Activated effector memory CD4-positive, alpha-beta T cell treated with anti-CD3 and anti-CD28 coated beads, Interleukin-2, amount 50 U/mL, for 16 hours (primary cell): Measurements from ENCODE around the gene MDM2.
"Not testable (repeated sequence)": the region's sequence is repeated elsewhere in the genome, so short reads cannot be mapped to it uniquely, and the experiment has no call there.

Source experiments
- DNase-seq: peaks from one replicate; pipeline ENCODE4 v3.0.0-alpha.2; 2020

The MDM2 gene

GRCh38 chr12:68828672-68829068 lies 20.7 kb downstream of the MDM2 start:
- no peak for DNase-seq

DNA sequence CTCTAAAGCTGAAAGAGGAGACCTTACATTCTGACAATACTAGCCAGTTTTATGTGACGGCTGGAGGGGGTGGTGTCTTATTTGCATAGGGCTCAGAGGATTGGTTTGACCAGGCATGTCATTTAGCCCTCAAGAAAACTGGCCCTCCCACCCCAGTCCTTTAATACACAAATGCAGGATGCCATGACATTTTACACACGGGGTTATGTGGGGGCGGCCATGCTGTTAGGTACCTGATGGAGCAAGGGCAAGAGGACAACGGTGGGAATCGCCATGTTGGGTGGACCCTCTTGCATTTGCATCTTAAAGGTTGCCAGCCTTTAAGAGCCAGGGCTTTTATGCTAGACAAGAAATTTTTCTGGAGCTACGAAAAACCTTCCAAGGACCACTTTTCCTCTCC lies 23.3 kb downstream of the MDM2 start:
- DNase-seq = no peak

DNA sequence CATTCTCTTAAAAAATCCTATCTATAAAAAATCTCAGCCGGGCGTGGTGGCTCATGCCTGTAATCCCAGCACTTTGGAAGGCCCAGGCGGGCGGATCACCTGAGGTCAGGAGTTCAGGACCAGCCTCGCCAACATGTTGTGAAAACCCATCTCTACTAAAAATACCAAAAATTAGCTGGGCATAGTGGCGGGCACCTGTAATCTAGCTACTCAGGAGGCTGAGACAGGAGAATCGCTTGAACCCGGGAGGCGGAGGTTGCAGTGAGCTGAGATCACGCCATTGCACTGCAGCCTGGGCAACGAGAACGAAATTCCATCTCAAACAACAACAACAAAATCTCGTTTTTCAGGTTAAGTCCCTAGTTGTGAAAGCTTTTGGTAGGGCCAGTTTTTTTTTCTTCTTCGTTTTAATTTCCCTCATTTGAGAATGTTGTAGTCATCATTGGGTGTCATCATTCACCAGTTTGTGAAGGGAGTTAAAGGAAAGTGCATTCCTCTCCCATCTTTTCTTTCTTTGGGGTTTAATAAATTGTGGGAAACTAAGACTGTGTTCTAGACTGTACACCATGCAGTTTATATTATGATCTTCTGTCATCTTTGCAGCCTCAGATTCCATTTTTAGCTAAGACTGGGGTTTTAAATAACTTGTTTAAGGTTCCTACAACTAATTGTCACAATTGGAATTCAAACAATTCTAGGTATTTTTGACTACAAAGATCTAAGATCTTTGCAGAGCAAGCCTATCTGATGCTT lies 23.9 kb downstream of the MDM2 start:
- DNase-seq = no peak

- no peak for DNase-seq
These were observed 24.5 kb downstream of the MDM2 start for GRCh38 chr12:68832504-68832867.

- DNase-seq = no peak
These were observed 25.5 kb downstream of the MDM2 start for GRCh38 chr12:68833508-68833907.

DNA sequence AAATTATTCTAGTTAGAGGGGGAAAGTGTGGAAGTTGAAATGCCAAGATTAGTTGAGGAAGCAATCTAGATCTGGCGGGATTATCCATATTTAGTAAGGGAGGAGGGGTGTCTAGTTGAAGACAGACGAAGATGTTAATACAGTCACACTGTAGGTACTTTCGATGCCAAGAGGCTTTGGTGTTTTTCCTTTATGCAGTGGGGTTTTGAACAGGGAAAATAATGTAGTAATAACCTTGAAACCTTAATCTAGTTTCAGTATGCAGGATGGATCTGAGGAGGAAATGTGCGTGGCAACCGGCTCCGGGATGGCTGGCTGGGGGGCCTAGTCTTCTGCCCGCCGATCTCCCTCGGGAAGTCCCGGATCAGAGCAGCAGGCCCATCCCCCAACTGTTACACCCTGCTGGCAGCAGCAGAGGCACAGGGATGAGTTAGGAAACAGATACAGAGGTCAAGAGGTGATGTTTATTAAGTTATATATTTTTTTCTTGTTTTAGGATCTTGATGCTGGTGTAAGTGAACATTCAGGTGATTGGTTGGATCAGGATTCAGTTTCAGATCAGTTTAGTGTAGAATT lies 27.4 kb downstream of the MDM2 start:
- no peak for DNase-seq

DNA sequence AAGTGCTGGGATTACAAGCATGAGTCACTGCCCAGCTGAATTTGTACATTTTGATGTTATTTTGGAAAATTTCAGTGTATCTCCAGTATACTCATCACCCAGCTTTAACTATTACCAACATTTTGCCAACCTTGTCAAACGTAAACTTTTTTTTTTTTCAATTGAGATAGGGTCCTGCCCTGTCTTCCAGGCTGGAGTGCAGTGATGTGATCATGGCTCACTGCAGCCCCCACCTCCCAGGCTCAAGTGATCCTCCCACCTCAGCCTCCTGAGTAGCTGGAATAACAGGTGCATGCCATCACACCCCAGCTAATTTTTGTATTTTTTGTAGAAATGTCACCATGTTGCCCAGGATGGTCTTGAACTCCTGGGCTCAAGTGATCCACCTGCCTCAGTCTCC lies 29.2 kb downstream of the MDM2 start:
- DNase-seq = no peak

DNA sequence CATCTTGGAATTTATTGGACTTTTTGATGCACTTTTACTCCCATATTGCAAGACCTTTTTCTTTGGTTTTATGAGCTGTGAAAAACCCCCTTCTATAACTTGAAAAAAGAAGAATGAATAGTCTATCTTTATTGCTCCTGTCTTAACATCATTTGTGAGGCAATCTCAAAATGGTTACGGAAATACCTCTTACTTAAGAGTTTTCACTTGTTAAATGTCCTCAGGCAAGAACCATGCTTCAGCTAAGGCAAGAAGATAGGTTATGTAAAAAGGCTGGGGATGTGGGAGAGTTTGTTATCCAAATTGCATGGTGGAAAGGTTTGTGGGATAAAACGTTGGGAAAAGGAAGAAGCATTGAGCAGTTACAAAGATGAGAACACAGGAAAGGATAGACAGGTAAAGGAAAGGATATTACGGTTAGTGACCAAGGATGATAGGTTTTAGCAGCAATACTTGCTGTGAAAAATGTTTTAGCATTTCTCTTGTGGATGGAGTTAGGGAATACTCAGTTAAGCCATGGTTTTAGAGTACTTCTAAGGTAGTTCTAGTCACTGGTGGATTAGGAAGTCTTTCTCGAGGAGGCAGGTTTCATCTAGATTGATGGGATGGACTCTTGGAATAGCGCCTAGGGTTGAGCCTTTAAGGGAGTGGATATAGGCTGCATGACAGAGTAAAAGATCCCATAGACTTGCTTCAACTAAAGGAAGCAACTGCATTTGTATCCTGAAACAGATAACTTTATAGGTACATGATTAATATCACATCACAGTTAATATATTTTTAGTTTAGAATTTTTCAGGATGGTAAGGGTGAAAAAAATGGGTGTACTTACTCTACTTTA lies 30.3 kb downstream of the MDM2 start:
- DNase-seq = no peak

GRCh38 chr12:68839183-68840147 lies 31.5 kb downstream of the MDM2 start:
- DNase-seq = no peak

DNA sequence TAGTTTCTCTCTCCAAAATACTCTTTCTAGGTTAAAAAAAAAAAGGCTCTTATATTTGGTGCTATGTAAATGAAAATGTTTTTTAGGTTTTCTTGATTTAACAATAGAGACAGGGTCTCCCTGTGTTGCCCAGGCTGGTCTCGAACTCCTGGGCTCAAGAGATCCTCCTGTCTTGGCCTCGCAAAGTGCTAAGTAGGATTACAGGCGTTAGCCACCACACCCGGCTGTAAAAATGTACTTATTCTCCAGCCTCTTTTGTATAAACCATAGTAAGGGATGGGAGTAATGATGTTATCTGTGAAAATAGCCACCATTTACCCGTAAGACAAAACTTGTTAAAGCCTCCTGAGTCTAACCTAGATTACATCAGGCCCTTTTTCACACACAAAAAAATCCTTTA lies 33.2 kb downstream of the MDM2 start:
- DNase-seq = not testable (repeated sequence)

DNA sequence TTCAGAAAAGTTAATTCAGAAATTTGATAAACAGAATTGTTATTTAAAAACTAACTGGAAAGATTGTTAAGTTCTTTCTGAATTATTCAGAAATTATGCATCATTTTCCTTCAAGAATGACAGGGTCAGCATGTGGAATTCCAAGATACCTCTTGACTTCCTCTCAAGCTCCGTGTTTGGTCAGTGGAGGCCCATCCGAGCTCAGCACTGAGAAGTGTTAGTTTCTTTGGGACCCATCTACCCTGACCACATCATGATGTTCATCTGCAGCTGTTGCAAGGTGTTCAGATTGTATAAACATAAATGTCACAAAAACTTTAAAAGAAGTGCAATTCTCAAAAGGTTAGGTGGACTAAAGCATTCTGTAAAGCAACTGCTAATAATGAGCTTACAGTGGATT lies 33.7 kb downstream of the MDM2 start:
- no peak for DNase-seq

GRCh38 chr12:68842123-68842522 lies 34.1 kb downstream of the MDM2 start:
- DNase-seq = no peak

DNA sequence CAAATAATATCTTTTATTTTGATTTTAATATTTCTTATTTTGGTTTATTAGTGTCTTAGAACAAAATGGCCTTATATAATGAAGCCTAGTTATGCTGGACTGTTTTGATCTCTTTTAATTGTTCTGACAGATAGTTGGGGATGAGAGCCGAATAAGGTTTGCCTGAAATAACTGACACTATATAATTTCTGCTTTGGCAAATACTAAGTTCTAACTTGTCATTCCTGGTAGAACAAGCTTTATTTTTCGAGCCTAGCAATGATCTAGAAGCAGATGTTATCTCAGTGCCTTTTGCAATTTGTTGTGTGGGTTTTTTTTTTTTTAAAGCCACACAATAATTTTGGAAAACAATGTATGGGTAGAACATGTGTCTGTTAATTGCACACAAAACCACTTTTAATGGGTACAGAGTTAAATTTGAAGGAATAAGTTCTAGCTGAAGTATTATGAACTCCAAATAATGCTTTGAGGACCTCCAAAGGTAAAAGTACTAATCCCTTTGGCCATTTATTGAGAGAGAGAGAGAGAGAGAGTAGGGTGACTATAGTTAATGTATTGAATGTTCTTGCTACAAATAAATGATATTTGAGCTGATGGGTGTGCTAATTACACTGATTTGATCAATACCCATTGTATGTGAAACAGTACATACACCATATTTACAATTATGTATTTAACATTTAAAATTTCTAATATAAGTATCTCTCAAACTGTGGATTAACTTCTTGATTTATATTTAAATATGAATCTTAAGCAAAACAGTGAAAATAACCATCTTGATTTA lies 35.0 kb downstream of the MDM2 start:
- no peak for DNase-seq

DNA sequence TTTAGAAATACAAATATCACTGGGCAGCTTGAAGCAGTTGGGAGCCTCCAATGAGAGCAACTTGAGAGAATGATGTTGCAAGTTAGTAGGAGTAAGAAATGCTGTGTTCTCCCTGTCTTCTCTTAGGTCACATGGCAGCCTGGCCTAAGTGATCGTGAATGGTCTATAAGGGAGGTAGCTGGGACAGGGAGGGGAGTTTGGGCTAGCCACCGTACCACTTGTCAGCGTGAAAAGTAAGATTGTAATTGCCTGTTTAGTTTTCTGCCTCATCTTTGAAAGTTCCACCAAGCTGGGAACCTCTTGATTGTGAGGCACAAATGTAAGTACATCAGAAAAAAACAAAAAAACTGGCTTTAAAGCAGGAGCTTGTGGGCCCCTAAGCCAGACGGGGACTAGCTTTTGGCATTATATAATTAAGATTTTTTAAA lies 36.4 kb downstream of the MDM2 start:
- no peak for DNase-seq

DNA sequence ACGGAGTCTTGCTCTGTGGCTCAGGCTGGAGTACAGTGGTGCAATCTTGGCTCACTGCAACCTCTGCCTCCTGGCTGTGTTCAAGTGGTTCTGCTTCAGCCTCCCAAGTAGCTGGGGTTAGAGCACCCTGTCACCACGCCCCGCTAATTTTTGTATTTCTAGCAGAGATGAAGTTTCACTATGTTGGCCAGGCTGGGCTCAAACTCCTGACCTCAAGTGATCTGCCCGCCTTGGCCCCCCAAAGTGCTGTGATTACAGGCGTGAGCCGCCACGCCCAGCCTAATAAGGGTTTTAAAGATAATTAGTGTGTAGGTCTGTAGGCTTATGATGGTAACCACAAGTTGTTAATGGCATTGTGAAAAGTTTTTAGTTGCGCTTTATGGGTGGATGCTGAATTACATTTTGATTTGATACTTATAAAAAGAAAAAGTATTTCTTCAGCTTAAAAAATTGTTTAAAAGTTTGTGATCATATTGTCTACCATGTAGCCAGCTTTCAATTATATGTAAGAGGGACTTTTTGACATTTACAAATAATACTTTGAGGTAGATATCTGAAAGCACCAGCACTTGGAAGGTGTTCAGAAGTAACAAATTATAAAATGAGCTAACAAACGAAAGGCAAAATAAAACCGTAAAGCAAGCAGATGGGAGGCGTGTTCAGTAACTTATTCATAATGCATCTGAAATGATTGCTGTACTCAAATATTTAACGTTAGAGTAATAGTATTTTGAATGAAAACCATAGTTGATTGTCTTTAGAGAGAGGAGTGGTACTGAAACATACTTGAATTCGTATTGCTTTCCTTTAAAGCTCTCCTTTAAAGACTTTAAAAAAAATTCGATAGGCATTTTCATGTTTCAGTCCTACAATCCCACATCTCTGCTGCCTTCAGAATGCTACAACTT lies 37.1 kb downstream of the MDM2 start:
- DNase-seq = no peak

- no peak for DNase-seq
These were observed 38.8 kb downstream of the MDM2 start for GRCh38 chr12:68846811-68847210.

- DNase-seq = no peak
These were observed 42.4 kb downstream of the MDM2 start for GRCh38 chr12:68850390-68850789.

- no peak for DNase-seq
These were observed 43.8 kb downstream of the MDM2 start for GRCh38 chr12:68851592-68852306.

DNA sequence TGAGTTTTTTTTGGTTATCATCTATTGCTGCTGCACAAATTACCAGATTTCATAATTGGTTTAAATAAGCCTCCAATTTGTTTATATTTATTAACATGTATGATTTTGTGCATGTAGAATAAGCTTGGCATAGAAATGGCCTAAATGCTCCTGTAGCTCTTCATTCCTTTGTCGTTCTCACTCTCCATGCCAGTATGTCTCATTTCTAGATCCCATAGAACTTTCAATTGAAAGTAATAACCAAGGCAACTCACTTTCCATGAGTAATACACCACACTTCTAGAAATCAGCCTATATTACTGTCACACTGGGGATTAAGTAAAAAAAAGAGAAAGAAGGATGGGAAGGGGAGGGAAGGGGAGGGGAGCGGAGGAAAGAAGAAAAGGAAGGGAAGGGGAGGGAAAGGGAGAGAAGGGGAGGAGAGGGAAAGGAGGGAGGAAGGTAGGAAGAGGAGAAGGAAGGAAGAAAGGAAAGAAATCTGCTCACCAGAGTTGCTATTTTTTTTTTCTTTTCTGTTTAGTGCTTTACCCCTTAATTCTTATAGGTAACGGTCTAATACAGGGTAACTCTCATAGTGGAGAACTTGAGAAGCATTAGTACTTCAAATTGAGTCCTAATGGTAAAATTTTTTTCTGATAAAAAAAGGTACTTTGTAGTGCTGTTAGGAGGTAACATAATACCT lies 45.6 kb downstream of the MDM2 start:
- no peak for DNase-seq

GRCh38 chr12:68854078-68854468 lies 46.1 kb downstream of the MDM2 start:
- no peak for DNase-seq
